IMR-90 (cell line): ENCODE data around the gene EXOC8. TPM values are rescaled to one million over a fixed set of nuclear protein-coding genes. Genes with fewer than 3 reads are reported as not detected.

ENCODE experiments used
- ATAC-seq: fragments of 200-7000 bp; cut with Tn5 transposase; 2 replicates; pipeline ENCODE4 v1.9.1; 2020; ENCODE audit warnings: low read depth, mild to moderate bottlenecking, moderate library complexity
- BruUV-seq: library from RNA; stranded (reverse); fragments of 400-500 nt; replicated peaks from 2 replicates; lab custom pipeline; 2021; lab: Mats Ljungman, UMichigan
- CTCF ChIA-PET: fragments of 300-600 bp; formaldehyde crosslinking; extraction: SDS; loops from one replicate; lab custom pipeline; 2021; ENCODE audit warnings: antibody characterized with exemption; lab: Yijun Ruan, JAX
- POLR2A ChIA-PET: fragments of 300-600 bp; sonication (Branson Sonifier 250); formaldehyde crosslinking; loops from one replicate; lab custom pipeline; 2022; ENCODE audit warnings: antibody characterized with exemption; ENCODE audit not compliant: unreplicated experiment; lab: Charles Lee
- DNase-seq: peaks from one replicate; pipeline ENCODE4 v3.0.0; 2013
- H2AFZ ChIP-seq: replicated peaks from 2 replicates; pipeline ENCODE3; 2013; ENCODE audit warnings: low read length, mild to moderate bottlenecking; ENCODE audit not compliant: poor library complexity
- H2AK5ac ChIP-seq: 2 replicates; pipeline ENCODE4 v1.6.1; 2013; ENCODE audit warnings: low read depth, low read length, inconsistent platforms
- H2AK9ac ChIP-seq: replicated peaks from 2 replicates; pipeline ENCODE3; 2013; ENCODE audit warnings: mild to moderate bottlenecking, low read depth, low read length, moderate library complexity; ENCODE audit not compliant: poor library complexity
- H2BK120ac ChIP-seq: 2 replicates; pipeline ENCODE4 v1.6.1; 2013; ENCODE audit warnings: low read depth, low read length, inconsistent platforms
- H2BK15ac ChIP-seq: 3 replicates; pipeline ENCODE4 v1.6.1; 2013; ENCODE audit warnings: low read depth, low read length, inconsistent platforms
- H2BK20ac ChIP-seq: 2 replicates; pipeline ENCODE4 v1.6.1; 2013; ENCODE audit warnings: low read depth, mild to moderate bottlenecking, inconsistent platforms, low read length, moderate library complexity
- H2BK5ac ChIP-seq: 2 replicates; pipeline ENCODE4 v1.6.1; 2013; ENCODE audit warnings: mild to moderate bottlenecking, low read depth, low read length, inconsistent platforms; ENCODE audit not compliant: poor library complexity, severe bottlenecking
- H3K14ac ChIP-seq: replicated peaks from 2 replicates; pipeline ENCODE4 v1.6.1; 2013; ENCODE audit warnings: low read depth, low read length, inconsistent platforms
- H3K18ac ChIP-seq: 2 replicates; pipeline ENCODE4 v1.6.1; 2013; ENCODE audit warnings: low read depth, low read length, control low read depth
- H3K23ac ChIP-seq: 2 replicates; pipeline ENCODE4 v1.6.1; 2013; ENCODE audit warnings: low read depth, low read length, inconsistent platforms
- H3K27ac ChIP-seq: 2 replicates; pipeline ENCODE4 v1.5.1; 2013; ENCODE audit warnings: mild to moderate bottlenecking, control low read depth, low read length; ENCODE audit not compliant: insufficient read depth
- H3K27me3 ChIP-seq: 2 replicates; pipeline ENCODE4 v1.6.1; 2013; ENCODE audit warnings: low read length; ENCODE audit not compliant: control insufficient read depth, insufficient read depth
- H3K36me3 ChIP-seq: 2 replicates; pipeline ENCODE4 v1.6.1; 2013; ENCODE audit warnings: low read length, mixed read lengths; ENCODE audit not compliant: control insufficient read depth, insufficient read depth
- H3K4ac ChIP-seq: 2 replicates; pipeline ENCODE4 v1.6.1; 2013; ENCODE audit warnings: low read depth, low read length, inconsistent platforms
- H3K4me1 ChIP-seq: 2 replicates; pipeline ENCODE4 v1.6.1; 2013; ENCODE audit warnings: low read length, mixed read lengths; ENCODE audit not compliant: control insufficient read depth, insufficient read depth
- H3K4me2 ChIP-seq: 2 replicates; pipeline ENCODE4 v1.6.1; 2013; ENCODE audit warnings: low read depth, mild to moderate bottlenecking, control low read depth, low read length, moderate library complexity
- H3K4me3 ChIP-seq: 2 replicates; pipeline ENCODE4 v1.5.1; 2013; ENCODE audit warnings: low read depth, mild to moderate bottlenecking, control low read depth, low read length, moderate library complexity; ENCODE audit not compliant: insufficient read depth
- H3K56ac ChIP-seq: 2 replicates; pipeline ENCODE4 v1.6.1; 2013; ENCODE audit warnings: low read length, inconsistent platforms; ENCODE audit not compliant: insufficient read depth; ENCODE audit errors: extremely low read depth
- H3K79me1 ChIP-seq, 2 experiments: 2 replicates each; pipeline ENCODE4 v1.6.1; 2013; ENCODE audit warnings: low read length in 2 of 2, inconsistent platforms in 1 of 2, low read depth in 1 of 2
- H3K9ac ChIP-seq: 2 replicates; pipeline ENCODE4 v1.6.1; 2013; ENCODE audit warnings: low read depth, low read length, control low read depth
- H3K9me1 ChIP-seq: 2 replicates; pipeline ENCODE4 v1.6.1; 2013; ENCODE audit warnings: low read length, inconsistent platforms; ENCODE audit not compliant: insufficient read depth
- H3K9me3 ChIP-seq: 2 replicates; pipeline ENCODE4 v1.6.1; 2013; ENCODE audit warnings: low read length; ENCODE audit not compliant: control insufficient read depth, insufficient read depth
- H4K20me1 ChIP-seq: 2 replicates; pipeline ENCODE4 v1.6.1; 2013; ENCODE audit warnings: low read length, inconsistent platforms; ENCODE audit not compliant: insufficient read depth
- H4K5ac ChIP-seq: 2 replicates; pipeline ENCODE4 v1.6.1; 2013; ENCODE audit warnings: mild to moderate bottlenecking, low read depth, low read length, control low read depth
- H4K8ac ChIP-seq, 2 experiments: 2 replicates each; pipeline ENCODE4 v1.6.1; 2013; ENCODE audit warnings: low read depth in 2 of 2, low read length in 2 of 2, control low read depth in 1 of 2, inconsistent platforms in 1 of 2
- H4K91ac ChIP-seq: 2 replicates; pipeline ENCODE4 v1.6.1; 2013; ENCODE audit warnings: low read depth, low read length, inconsistent platforms; ENCODE audit not compliant: insufficient read depth
- CEBPB ChIP-seq: IDR thresholded peaks from 2 replicates; pipeline ENCODE4 v1.6.1; 2012; ENCODE audit warnings: low read depth, low read length, improper control_type of control experiment
- CHD1 ChIP-seq: IDR thresholded peaks from 2 replicates; pipeline ENCODE4 v1.6.1; 2012; ENCODE audit warnings: low read depth, low read length, improper control_type of control experiment
- CTCF ChIP-seq: conservative IDR thresholded peaks from 2 replicates; pipeline ENCODE4 v1.5.1; 2012; ENCODE audit warnings: mild to moderate bottlenecking, low read depth, low read length, improper control_type of control experiment
- ELK1 ChIP-seq: fragments of 150-350 bp; IDR thresholded peaks from 2 replicates; pipeline ENCODE4 v1.6.1; 2016; ENCODE audit warnings: low read depth, mild to moderate bottlenecking, low read length, moderate library complexity, borderline replicate concordance
- FOS ChIP-seq: fragments of 150-350 bp; IDR thresholded peaks from 2 replicates; pipeline ENCODE4 v1.6.1; 2016; ENCODE audit warnings: low read depth, low read length
- MAZ ChIP-seq: IDR thresholded peaks from 2 replicates; pipeline ENCODE4 v1.6.1; 2012; ENCODE audit warnings: low read depth, mild to moderate bottlenecking, low read length, improper control_type of control experiment, moderate library complexity, borderline replicate concordance
- MXI1 ChIP-seq: IDR thresholded peaks from 2 replicates; pipeline ENCODE4 v1.6.1; 2012; ENCODE audit warnings: low read depth, mild to moderate bottlenecking, low read length, moderate library complexity, borderline replicate concordance
- NFE2L2 ChIP-seq: fragments of 150-350 bp; IDR thresholded peaks from 2 replicates; pipeline ENCODE4 v1.6.1; 2016; ENCODE audit warnings: low read depth, mild to moderate bottlenecking, low read length
- POLR2A ChIP-seq: IDR thresholded peaks from 2 replicates; pipeline ENCODE4 v1.6.1; 2012; ENCODE audit warnings: mild to moderate bottlenecking, low read depth, low read length
- RAD21 ChIP-seq: IDR thresholded peaks from 2 replicates; pipeline ENCODE4 v1.6.1; 2012; ENCODE audit warnings: low read length, improper control_type of control experiment
- RCOR1 ChIP-seq: IDR thresholded peaks from 2 replicates; pipeline ENCODE4 v1.6.1; 2012; ENCODE audit warnings: mild to moderate bottlenecking, low read length, improper control_type of control experiment; ENCODE audit not compliant: insufficient replicate concordance
- RFX5 ChIP-seq: IDR thresholded peaks from 2 replicates; pipeline ENCODE4 v1.8.0; 2012; ENCODE audit warnings: low read depth, mild to moderate bottlenecking, low read length, moderate library complexity
- SMC3 ChIP-seq: fragments of 150-350 bp; IDR thresholded peaks from 2 replicates; pipeline ENCODE4 v1.6.1; 2016; ENCODE audit warnings: low read depth, mild to moderate bottlenecking, antibody characterized with exemption, low read length, moderate library complexity
- USF2 ChIP-seq: fragments of 150-350 bp; IDR thresholded peaks from 2 replicates; pipeline ENCODE4 v1.6.1; 2017; ENCODE audit warnings: mild to moderate bottlenecking, antibody characterized with exemption, low read length, low read depth
- WGBS, 2 experiments: methylation state at CpG; one replicate each; pipeline versions ENCODE4 v1.1.5 to v1.1.7; 2013; ENCODE audit warnings: missing lambda C conversion rate in 2 of 2; ENCODE audit not compliant: insufficient read length in 1 of 2; ENCODE audit errors: extremely low coverage in 2 of 2; 5-methylcytosine and 5-hydroxymethylcytosine counted together
- dilution Hi-C: fragments of 300-500 bp; cut with HindIII; formaldehyde crosslinking; loops from one replicate; pipeline ENCODE4 v1.14.3; 2018; ENCODE audit warnings: low sequenced_read_pairs; ENCODE audit not compliant: unreplicated experiment
- in situ Hi-C: fragments of 300-500 bp; cut with MboI; formaldehyde crosslinking; loops from 3 replicates; pipeline ENCODE4 v1.14.3; 2019; ENCODE audit warnings: low sequenced_read_pairs, inconsistent platforms, mixed read lengths
- intact Hi-C: fragments of 100-400 bp; cut with micrococcal nuclease; formaldehyde crosslinking; loops from 2 replicates; pipeline ENCODE4 v1.10.0; 2022
- polyA plus RNA-seq, 3 experiments: library from polyadenylated mRNA; depleted of rRNA; stranded (reverse); fragments of >200 nt; gene quantifications; 2 replicates each; pipeline ENCODE4 v1.2.3, GENCODE V29; 2012; ENCODE audit warnings: low replicate concordance in 1 of 3
- total RNA-seq: library from RNA; depleted of rRNA; stranded (reverse); fragments of >200 nt; gene quantifications from 2 replicates; pipeline ENCODE4 v1.2.3, GENCODE V29; 2012

EXOC8 gene
- total and polyA plus RNA-seq, 2 of the 4 experiments (the other 2 are of a cell fraction) = 2.6 to 11.5 TPM

GRCh38 chr1:231364192-231364591, 26.5 kb upstream of the EXOC8 start:
- intact Hi-C loops = no loop called here
- Histone ChIP-seq H2AFZ (no peak overlapping the region), H3K79me1 (peaks cover 10 to 18% of the 10 kb centered on the region in 2 experiments; a peak in 3 of 4 replicates), H4K20me1 (no peaks in the 10 kb centered on the region; the same call in 1 of the 2 replicates), H3K56ac (no peak overlapping the region), H2BK5ac (no peak overlapping the region), H3K14ac (no peak overlapping the region), H2BK15ac (no peak overlapping the region), H4K8ac (no peak overlapping the region), H3K4ac (no peak overlapping the region), H4K5ac (no peak overlapping the region), H3K9me3 (no peaks in the 10 kb centered on the region), H4K91ac (no peak overlapping the region), H3K4me2 (no peak overlapping the region), H3K23ac (no peak overlapping the region), H2BK120ac (no peak overlapping the region), H3K27me3 (no peaks in the 10 kb centered on the region), H2BK20ac (no peak overlapping the region), H3K4me1 (no peaks in the 10 kb centered on the region), H3K36me3 (peaks cover 9% of the 10 kb centered on the region), H2AK9ac (no peak overlapping the region), H3K18ac (no peak overlapping the region), H3K27ac (no peak overlapping the region), H3K4me3 (no peak overlapping the region), H2AK5ac (no peak overlapping the region), H3K9me1 (peaks cover 7% of the 10 kb centered on the region; the same call in 1 of the 2 replicates), H3K9ac (no peak overlapping the region)
- ATAC-seq (no peak), DNase-seq (no peak)
- in situ Hi-C loops = loop anchor here (5.0 kb wide), 2 partner anchors 58 to 223 kb away; partner anchors contain the start of gene EGLN1
- dilution Hi-C loops = no loop called here
- ChIA-PET POLR2A (no interaction called here), CTCF (no interaction called here)
- TF ChIP-seq RAD21 = no peak
- no peak for TF ChIP-seq USF2
- TF ChIP-seq FOS = no peak
- no peak for TF ChIP-seq MAZ
- TF ChIP-seq SMC3 = no peak
- no peak for TF ChIP-seq CTCF
- TF ChIP-seq NFE2L2 = no peak
- TF ChIP-seq CHD1 = no peak
- no peak for TF ChIP-seq RFX5
- no peak for TF ChIP-seq MXI1
- no peak for TF ChIP-seq CEBPB
- TF ChIP-seq POLR2A = no peak
- no peak for TF ChIP-seq ELK1
- no peak for TF ChIP-seq RCOR1
- no CpG with 5 or more reads among the region's 5 CpGs for WGBS, 2 experiments
- TSS peak; percentile 57 for BruUV-seq
